Mesendoderm (in vitro differentiated cells): ENCODE measurements around the gene KCTD19.

Experiments
- DNase-seq: peaks from one replicate; pipeline ENCODE4 v3.0.0; 2013
- H2AK5ac ChIP-seq: 2 replicates; pipeline ENCODE4 v1.6.1; 2013; ENCODE audit warnings: low read length, inconsistent platforms
- H2BK120ac ChIP-seq: 2 replicates; pipeline ENCODE4 v1.6.1; 2013; ENCODE audit warnings: low read depth, mild to moderate bottlenecking, low read length, moderate library complexity, mixed read lengths
- H2BK15ac ChIP-seq: replicated peaks from 2 replicates; pipeline ENCODE4 v1.6.1; 2013; ENCODE audit warnings: low read depth, mild to moderate bottlenecking, moderate library complexity
- H2BK5ac ChIP-seq: 2 replicates; pipeline ENCODE4 v1.6.1; 2013; ENCODE audit warnings: low read length, inconsistent platforms
- H3K18ac ChIP-seq: 2 replicates; pipeline ENCODE4 v1.6.1; 2013; ENCODE audit warnings: mild to moderate bottlenecking, low read length, mixed read lengths
- H3K23ac ChIP-seq: one replicate; pipeline ENCODE4 v1.6.1; 2013; ENCODE audit warnings: low read length
- H3K27ac ChIP-seq: 2 replicates; pipeline ENCODE4 v1.5.1; 2013; ENCODE audit warnings: low read depth, mild to moderate bottlenecking, inconsistent platforms, low read length, moderate library complexity
- H3K27me3 ChIP-seq: 2 replicates; pipeline ENCODE4 v1.6.1; 2013; ENCODE audit warnings: low read length, control low read depth, mild to moderate bottlenecking, inconsistent platforms; ENCODE audit not compliant: insufficient read depth, poor library complexity
- H3K36me3 ChIP-seq: 2 replicates; pipeline ENCODE4 v1.6.1; 2013; ENCODE audit warnings: low read length, inconsistent platforms; ENCODE audit not compliant: control insufficient read depth, insufficient read depth
- H3K4ac ChIP-seq: one replicate; pipeline ENCODE4 v1.6.1; 2013; ENCODE audit warnings: low read depth, mild to moderate bottlenecking, low read length, moderate library complexity
- H3K4me1 ChIP-seq: 2 replicates; pipeline ENCODE4 v1.6.1; 2013; ENCODE audit warnings: low read depth, low read length, inconsistent platforms; ENCODE audit not compliant: control insufficient read depth
- H3K4me2 ChIP-seq: 2 replicates; pipeline ENCODE4 v1.6.1; 2013; ENCODE audit warnings: low read length
- H3K4me3 ChIP-seq: 2 replicates; pipeline ENCODE4 v1.5.1; 2013; ENCODE audit warnings: mild to moderate bottlenecking, low read length
- H3K56ac ChIP-seq: one replicate; pipeline ENCODE4 v1.6.1; 2013; ENCODE audit warnings: low read length
- H3K79me1 ChIP-seq: 2 replicates; pipeline ENCODE4 v1.6.1; 2013; ENCODE audit warnings: low read length, inconsistent platforms
- H3K79me2 ChIP-seq: 2 replicates; pipeline ENCODE4 v1.6.1; 2013; ENCODE audit warnings: mild to moderate bottlenecking, low read length; ENCODE audit not compliant: control insufficient read depth, insufficient read depth
- H3K9ac ChIP-seq: 2 replicates; pipeline ENCODE4 v1.6.1; 2013; ENCODE audit warnings: low read length, inconsistent platforms
- H4K5ac ChIP-seq: one replicate; pipeline ENCODE4 v1.6.1; 2013; ENCODE audit warnings: low read length
- H4K8ac ChIP-seq: one replicate; pipeline ENCODE4 v1.6.1; 2013; ENCODE audit warnings: low read depth, mild to moderate bottlenecking, control low read depth, low read length, moderate library complexity
- WGBS: extraction: QIAGEN DNeasy Blood & Tissue Kit; methylation state at CpG from one replicate; pipeline ENCODE4 v1.1.7; 2013; ENCODE audit warnings: low lambda C conversion rate, missing lambda C conversion rate; ENCODE audit not compliant: insufficient coverage; ENCODE audit errors: extremely low coverage; 5-methylcytosine and 5-hydroxymethylcytosine counted together

The KCTD19 gene

DNA sequence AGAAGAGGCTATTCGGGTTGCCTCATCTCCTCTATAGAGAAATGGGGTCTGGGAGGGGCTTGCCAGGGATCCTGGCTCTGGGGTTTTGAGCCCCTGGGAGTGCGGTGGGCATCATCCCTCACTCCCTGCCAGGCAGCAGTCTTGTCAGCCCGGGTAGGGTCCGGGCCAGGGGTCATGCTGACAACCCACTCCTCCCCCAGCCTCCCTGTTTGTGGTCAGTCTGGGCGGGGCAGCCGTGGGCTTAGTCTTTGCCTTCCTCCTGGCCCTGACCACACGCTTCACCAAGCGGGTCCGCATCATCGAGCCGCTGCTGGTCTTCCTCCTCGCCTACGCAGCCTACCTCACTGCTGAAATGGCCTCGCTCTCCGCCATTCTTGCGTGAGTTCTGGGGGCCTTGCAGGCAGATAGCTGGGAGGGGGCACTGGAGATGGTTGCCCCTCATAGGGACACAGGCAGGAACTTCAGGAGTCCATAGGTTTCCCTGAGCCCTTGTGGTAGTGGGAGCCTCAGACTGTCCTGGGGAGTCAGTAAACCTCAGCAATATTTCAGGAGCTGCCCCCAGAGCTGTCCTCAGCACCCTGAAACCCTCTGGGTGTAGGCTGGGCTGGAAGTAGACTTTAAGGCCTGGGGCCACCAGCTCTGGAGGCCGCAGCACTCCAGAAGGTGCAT is 70.9 kb downstream of the KCTD19 start:
- WGBS = no CpG with 5 or more reads among the region's 17 CpGs

GRCh38 chr16:67254801-67255552 is 71.6 kb downstream of the KCTD19 start:
- no peak overlapping the region for H3K4ac ChIP-seq
- H3K23ac ChIP-seq = no peak overlapping the region
- H4K5ac ChIP-seq = no peak overlapping the region
- WGBS = no CpG with 5 or more reads among the region's 18 CpGs
- H3K27ac ChIP-seq = no peak overlapping the region
- no peak overlapping the region for H4K8ac ChIP-seq
- no peak overlapping the region for H3K18ac ChIP-seq
- no peak overlapping the region for H2AK5ac ChIP-seq
- H3K9ac ChIP-seq = no peak overlapping the region
- no peaks in the 10 kb centered on the region for H3K79me1 ChIP-seq
- H3K27me3 ChIP-seq = peaks cover 1% of the 10 kb centered on the region
- H3K4me2 ChIP-seq = no peak overlapping the region
- H3K56ac ChIP-seq = peak overlapping the region; percentile 7
- no peak overlapping the region for H2BK120ac ChIP-seq
- H3K4me1 ChIP-seq = no peaks in the 10 kb centered on the region
- no peaks in the 10 kb centered on the region for H3K79me2 ChIP-seq
- H2BK5ac ChIP-seq = no peak overlapping the region
- no peak for DNase-seq
- H3K4me3 ChIP-seq = no peak overlapping the region
- no peak overlapping the region for H2BK15ac ChIP-seq
- no peaks in the 10 kb centered on the region for H3K36me3 ChIP-seq

More for the DNA sequence above, 70.9 kb downstream of the KCTD19 start:
- Histone ChIP-seq H4K5ac (no peak overlapping the region), H3K79me2 (no peaks in the 10 kb centered on the region), H3K56ac (no peak overlapping the region), H3K36me3 (no peaks in the 10 kb centered on the region), H4K8ac (no peak overlapping the region), H3K4me3 (no peak overlapping the region), H3K27me3 (no peaks in the 10 kb centered on the region), H3K4me2 (no peak overlapping the region), H3K79me1 (no peaks in the 10 kb centered on the region), H3K27ac (no peak overlapping the region), H3K9ac (no peak overlapping the region), H3K18ac (no peak overlapping the region), H2BK15ac (no peak overlapping the region), H2BK120ac (no peak overlapping the region), H3K4ac (no peak overlapping the region), H2AK5ac (no peak overlapping the region), H3K23ac (no peak overlapping the region), H3K4me1 (no peaks in the 10 kb centered on the region), H2BK5ac (no peak overlapping the region)
- DNase-seq = no peak

- H3K4me1 ChIP-seq = peaks cover 9% of the 10 kb centered on the region
- H3K4me3 ChIP-seq = no peak overlapping the region
- peaks cover 4% of the 10 kb centered on the region for H3K27me3 ChIP-seq
- H3K23ac ChIP-seq = no peak overlapping the region
- H3K79me1 ChIP-seq = no peaks in the 10 kb centered on the region
- no peak overlapping the region for H2BK5ac ChIP-seq
- H4K8ac ChIP-seq = no peak overlapping the region
- H3K27ac ChIP-seq = no peak overlapping the region
- no peak overlapping the region for H3K56ac ChIP-seq
- no peak overlapping the region for H3K4me2 ChIP-seq
- no peak overlapping the region for H2BK120ac ChIP-seq
- H3K4ac ChIP-seq = no peak overlapping the region
- H4K5ac ChIP-seq = no peak overlapping the region
- WGBS = no CpG with 5 or more reads among the region's 4 CpGs
- no peaks in the 10 kb centered on the region for H3K79me2 ChIP-seq
- no peak overlapping the region for H3K18ac ChIP-seq
- H2AK5ac ChIP-seq = no peak overlapping the region
- no peak overlapping the region for H3K9ac ChIP-seq
- no peaks in the 10 kb centered on the region for H3K36me3 ChIP-seq
- no peak for DNase-seq
- H2BK15ac ChIP-seq = no peak overlapping the region
These were observed 73.7 kb downstream of the KCTD19 start for GRCh38 chr16:67252609-67253497.

DNA sequence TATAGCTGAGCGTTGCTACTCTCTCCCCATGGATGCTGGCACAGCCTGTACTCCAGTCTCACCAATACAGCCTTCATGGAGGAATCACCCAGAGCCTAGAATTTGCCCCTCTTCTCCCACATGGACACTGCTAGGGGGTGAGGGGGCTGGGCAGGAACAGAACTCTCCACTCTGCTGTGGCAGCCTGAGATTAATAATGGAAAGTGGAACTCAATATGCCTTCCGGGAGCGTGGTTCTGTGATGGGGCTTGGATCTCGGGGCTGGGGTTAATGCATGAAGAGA is 76.6 kb downstream of the KCTD19 start:
- H3K27ac ChIP-seq = no peak overlapping the region
- no CpG with 5 or more reads among the region's 4 CpGs for WGBS
- H3K4me1 ChIP-seq = peaks cover 13% of the 10 kb centered on the region
- no peak overlapping the region for H3K4me3 ChIP-seq
- H3K9ac ChIP-seq = peak overlapping the region; percentile 73
- H3K56ac ChIP-seq = peak overlapping the region; percentile 38
- no peak overlapping the region for H2AK5ac ChIP-seq
- H3K79me1 ChIP-seq = peaks cover 3% of the 10 kb centered on the region
- no peak overlapping the region for H3K18ac ChIP-seq
- H2BK120ac ChIP-seq = no peak overlapping the region
- H2BK5ac ChIP-seq = no peak overlapping the region
- no peak overlapping the region for H3K23ac ChIP-seq
- no peak overlapping the region for H3K4me2 ChIP-seq
- no peak overlapping the region for H4K5ac ChIP-seq
- peaks cover 2% of the 10 kb centered on the region for H3K79me2 ChIP-seq
- H4K8ac ChIP-seq = no peak overlapping the region
- no peak overlapping the region for H3K4ac ChIP-seq
- H3K27me3 ChIP-seq = peaks cover 4% of the 10 kb centered on the region
- DNase-seq = no peak
- no peaks in the 10 kb centered on the region for H3K36me3 ChIP-seq
- H2BK15ac ChIP-seq = no peak overlapping the region

- H3K23ac ChIP-seq = peak overlapping the region; percentile 89
- peak overlapping the region; percentile 73 for H3K9ac ChIP-seq
- H3K4me3 ChIP-seq = peak overlapping the region; percentile 60
- H2BK15ac ChIP-seq = no peak overlapping the region
- no peak overlapping the region for H4K8ac ChIP-seq
- H3K27ac ChIP-seq = no peak overlapping the region
- no peak for DNase-seq
- H3K79me2 ChIP-seq = peaks cover 5% of the 10 kb centered on the region
- peak overlapping the region; percentile 69 for H2AK5ac ChIP-seq
- H3K79me1 ChIP-seq = peaks cover 7% of the 10 kb centered on the region
- H3K4me1 ChIP-seq = peaks cover 19% of the 10 kb centered on the region
- H3K18ac ChIP-seq = peak overlapping the region; percentile 89
- no CpG with 5 or more reads among the region's 22 CpGs for WGBS
- H2BK120ac ChIP-seq = no peak overlapping the region
- H3K4ac ChIP-seq = peak overlapping the region; percentile 81
- H3K27me3 ChIP-seq = peaks cover 4% of the 10 kb centered on the region
- no peaks in the 10 kb centered on the region for H3K36me3 ChIP-seq
- peak overlapping the region; percentile 90 for H3K56ac ChIP-seq
- no peak overlapping the region for H4K5ac ChIP-seq
- H2BK5ac ChIP-seq = no peak overlapping the region
- H3K4me2 ChIP-seq = peak overlapping the region; percentile 83
These were observed 77.1 kb downstream of the KCTD19 start for GRCh38 chr16:67249178-67250044.
